Measurements from ENCODE around the gene ASPN. TPM values are rescaled to one million over a fixed set of nuclear protein-coding genes. Genes with fewer than 3 reads are reported as not detected.

Gene ASPN
- total and polyA plus RNA-seq, 9 of the 15 experiments (the other 6 are each of a cell fraction or from before 2014, with no cell fraction given), result 0.03 to 0.07 TPM; not detected in 7

DNA sequence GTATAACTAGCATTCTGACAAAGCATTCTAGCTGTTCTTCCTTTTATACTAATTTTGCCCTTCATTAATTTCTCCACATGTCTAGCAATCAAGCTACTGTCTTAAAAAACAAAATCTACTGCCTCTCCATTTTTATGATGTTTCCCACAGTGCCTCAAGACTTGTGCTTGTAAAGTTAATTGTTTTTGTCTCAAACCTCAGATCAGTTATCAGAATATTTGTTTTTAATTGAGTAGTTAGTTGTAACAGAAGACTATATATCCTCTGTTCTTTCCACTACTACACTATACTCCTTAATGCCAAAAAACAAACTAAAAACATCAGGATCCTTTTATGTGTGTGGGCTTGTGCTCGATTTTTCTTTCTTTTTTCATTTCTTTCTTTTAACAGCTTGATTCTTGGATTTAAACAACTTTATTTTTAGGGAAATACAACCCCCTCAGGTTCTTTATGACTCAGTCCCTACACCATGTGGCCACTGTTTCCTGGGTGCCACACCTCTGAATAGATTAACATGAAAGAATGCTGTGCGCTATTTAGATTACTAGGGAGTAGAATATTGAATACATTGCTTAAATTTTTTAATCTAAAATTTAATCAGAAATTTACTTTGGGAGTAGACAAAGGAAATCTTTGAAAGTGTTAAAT is 1.2 kb downstream of the ASPN start:
- H3K36me3 ChIP-seq (ENCODE audit: control insufficient read depth, insufficient read depth, low read length), result no peaks in the 10 kb centered on the region
- H3K9ac ChIP-seq (ENCODE audit: insufficient read depth in 1 of 2, low read depth in 2 of 2, low read length in 2 of 2), result no peak overlapping the region
- WGBS (ENCODE audit: insufficient coverage, low coverage, missing lambda C conversion rate), result 13% methylated on average over 2 of the region's 2 CpGs
- DNase-seq (ENCODE audit: extremely low read depth in 1 of 4, low spot score in 3 of 4) (peak in 2 of 4 experiments; percentile 32 to 49), ATAC-seq (peak; percentile 84), FAIRE-seq (no peak)
- H3K9me1 ChIP-seq (ENCODE audit: control insufficient read depth, insufficient read depth, low read length), result no peaks in the 10 kb centered on the region
- peak overlapping the region; percentile 32 for H2AFZ ChIP-seq (ENCODE audit: low read depth, low read length)
- H3K27me3 ChIP-seq (ENCODE audit: control insufficient read depth in 2 of 2, insufficient read depth in 2 of 2, low read length in 2 of 2), result no peaks in the 10 kb centered on the region
- H3K9me3 ChIP-seq (replicated peaks; ENCODE audit: control insufficient read depth, insufficient read depth, low read depth, low read length), result no peaks in the 10 kb centered on the region
- no peak overlapping the region; the same call in 2 of the 3 replicates for H3K27ac ChIP-seq (ENCODE audit: extremely low read depth, low read depth, low read length)
- no peak overlapping the region for H3K4me3 ChIP-seq
- ChIA-PET POLR2A (interaction anchor here (0.7 kb wide), 1 partner anchor 250 kb away, joined by 3 read pairs; no protein-coding TSS in a partner anchor), CTCF (ENCODE audit: low intra/inter-chr PET ratio) (no interaction called here)
- intact Hi-C loops (cut with micrococcal nuclease), result no loop called here
- in situ Hi-C loops (cut with MboI), result no loop called here
- no peaks in the 10 kb centered on the region; a peak in 1 of 5 replicates for H3K4me1 ChIP-seq (replicated peaks in 1 of 2; ENCODE audit: control insufficient read depth in 2 of 2, insufficient read depth in 2 of 2, low read length in 2 of 2)
- no peaks in the 10 kb centered on the region for H3K79me2 ChIP-seq (ENCODE audit: control insufficient read depth, insufficient read depth, low read length)
- BruUV-seq (replicated peaks), result no TSS peak
- no peak overlapping the region for H3K4me2 ChIP-seq (ENCODE audit: insufficient read depth, low read length)
- no peaks in the 10 kb centered on the region for H4K20me1 ChIP-seq (replicated peaks; ENCODE audit: control insufficient read depth, insufficient read depth, low read length)
- TF ChIP-seq, protein P1, sequence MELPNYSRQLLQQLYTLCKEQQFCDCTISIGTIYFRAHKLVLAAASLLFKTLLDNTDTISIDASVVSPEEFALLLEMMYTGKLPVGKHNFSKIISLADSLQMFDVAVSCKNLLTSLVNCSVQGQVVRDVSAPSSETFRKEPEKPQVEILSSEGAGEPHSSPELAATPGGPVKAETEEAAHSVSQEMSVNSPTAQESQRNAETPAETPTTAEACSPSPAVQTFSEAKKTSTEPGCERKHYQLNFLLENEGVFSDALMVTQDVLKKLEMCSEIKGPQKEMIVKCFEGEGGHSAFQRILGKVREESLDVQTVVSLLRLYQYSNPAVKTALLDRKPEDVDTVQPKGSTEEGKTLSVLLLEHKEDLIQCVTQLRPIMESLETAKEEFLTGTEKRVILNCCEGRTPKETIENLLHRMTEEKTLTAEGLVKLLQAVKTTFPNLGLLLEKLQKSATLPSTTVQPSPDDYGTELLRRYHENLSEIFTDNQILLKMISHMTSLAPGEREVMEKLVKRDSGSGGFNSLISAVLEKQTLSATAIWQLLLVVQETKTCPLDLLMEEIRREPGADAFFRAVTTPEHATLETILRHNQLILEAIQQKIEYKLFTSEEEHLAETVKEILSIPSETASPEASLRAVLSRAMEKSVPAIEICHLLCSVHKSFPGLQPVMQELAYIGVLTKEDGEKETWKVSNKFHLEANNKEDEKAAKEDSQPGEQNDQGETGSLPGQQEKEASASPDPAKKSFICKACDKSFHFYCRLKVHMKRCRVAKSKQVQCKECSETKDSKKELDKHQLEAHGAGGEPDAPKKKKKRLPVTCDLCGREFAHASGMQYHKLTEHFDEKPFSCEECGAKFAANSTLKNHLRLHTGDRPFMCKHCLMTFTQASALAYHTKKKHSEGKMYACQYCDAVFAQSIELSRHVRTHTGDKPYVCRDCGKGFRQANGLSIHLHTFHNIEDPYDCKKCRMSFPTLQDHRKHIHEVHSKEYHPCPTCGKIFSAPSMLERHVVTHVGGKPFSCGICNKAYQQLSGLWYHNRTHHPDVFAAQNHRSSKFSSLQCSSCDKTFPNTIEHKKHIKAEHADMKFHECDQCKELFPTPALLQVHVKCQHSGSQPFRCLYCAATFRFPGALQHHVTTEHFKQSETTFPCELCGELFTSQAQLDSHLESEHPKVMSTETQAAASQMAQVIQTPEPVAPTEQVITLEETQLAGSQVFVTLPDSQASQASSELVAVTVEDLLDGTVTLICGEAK (IDR thresholded peaks at IDR 0.05), result 0 out of 2 replicates have a peak, but pooled peaks have one; percentile 45
- TF ChIP-seq, protein P1 (CRISPR knock-in tag; IDR thresholded peaks at IDR 0.05), result no peak
- TF ChIP-seq ZKSCAN3 (CRISPR knock-in tag; IDR thresholded peaks at IDR 0.05) (no peak), DPF2 (IDR thresholded peaks at IDR 0.05) (peak; percentile 58), FOSL1 (tag; conservative IDR thresholded peaks at IDR 0.05) (peak; percentile 55), ARID1B (IDR thresholded peaks at IDR 0.05) (peak; percentile 46; the same call in 1 of the 2 replicates), JUND (IDR thresholded peaks at IDR 0.05; ENCODE audit: borderline replicate concordance, low read depth, low read length) (0 out of 2 replicates have a peak, but pooled peaks have one; percentile 44), JUND (tag; IDR thresholded peaks at IDR 0.05; ENCODE audit: borderline replicate concordance, low read depth, low read length) (no peak)
- TF ChIP-seq, protein P2, sequence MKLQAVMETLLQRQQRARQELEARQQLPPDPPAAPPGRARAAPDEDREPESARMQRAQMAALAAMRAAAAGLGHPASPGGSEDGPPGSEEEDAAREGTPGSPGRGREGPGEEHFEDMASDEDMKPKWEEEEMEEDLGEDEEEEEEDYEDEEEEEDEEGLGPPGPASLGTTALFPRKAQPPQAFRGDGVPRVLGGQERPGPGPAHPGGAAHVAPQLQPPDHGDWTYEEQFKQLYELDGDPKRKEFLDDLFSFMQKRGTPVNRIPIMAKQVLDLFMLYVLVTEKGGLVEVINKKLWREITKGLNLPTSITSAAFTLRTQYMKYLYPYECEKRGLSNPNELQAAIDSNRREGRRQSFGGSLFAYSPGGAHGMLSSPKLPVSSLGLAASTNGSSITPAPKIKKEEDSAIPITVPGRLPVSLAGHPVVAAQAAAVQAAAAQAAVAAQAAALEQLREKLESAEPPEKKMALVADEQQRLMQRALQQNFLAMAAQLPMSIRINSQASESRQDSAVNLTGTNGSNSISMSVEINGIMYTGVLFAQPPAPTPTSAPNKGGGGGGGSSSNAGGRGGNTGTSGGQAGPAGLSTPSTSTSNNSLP (IDR thresholded peaks at IDR 0.05; ENCODE audit: borderline replicate concordance, low read depth, low read length), result peak; percentile 39; the same call in 1 of the 2 replicates

Data from K562 (cell line).